Inferior parietal cortex (tissue), 1 donor: Measurements from ENCODE around the gene TMEM125.
A peak's percentile ranks its signal among the peaks of the same experiment; 100 is the strongest.

Experiments used
- DNase-seq: peaks from one replicate; pipeline ENCODE4 v3.0.0-alpha.2; 2016; ENCODE audit errors: extremely low spot score

The TMEM125 gene

DNA sequence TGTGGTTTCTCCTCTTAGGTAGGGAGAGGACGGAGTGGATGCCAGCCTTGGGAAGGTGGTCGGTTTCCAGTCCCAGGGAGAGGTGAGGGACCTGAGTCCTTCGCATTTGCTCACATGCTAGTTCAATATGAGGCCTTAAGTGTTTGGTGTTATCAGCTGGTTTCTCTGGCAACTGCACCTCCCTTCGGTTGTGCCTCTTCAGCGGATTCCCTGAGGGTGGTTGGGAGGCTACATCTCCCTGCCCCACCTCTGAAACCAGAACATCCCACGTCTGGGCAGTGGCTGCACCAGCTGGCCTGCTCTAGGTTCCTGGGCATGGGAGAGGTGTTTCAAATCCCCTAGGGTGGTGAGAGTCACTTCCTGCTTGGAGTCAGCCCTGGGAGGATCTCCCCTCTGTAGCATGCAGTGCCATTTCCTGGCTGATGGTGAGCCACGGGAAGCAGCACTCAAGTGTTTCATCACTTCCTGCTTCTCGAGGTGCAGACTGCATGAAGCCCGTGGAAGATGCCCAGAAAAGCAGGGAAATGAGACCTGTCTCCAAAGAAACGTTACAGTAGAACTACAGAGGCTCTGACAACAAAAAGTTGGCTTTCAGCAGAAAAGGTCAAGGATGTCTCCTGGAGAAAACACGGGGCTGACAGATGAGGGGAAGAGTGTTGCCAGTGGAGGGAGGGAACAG lies 4.5 kb downstream of the TMEM125 start:
- DNase-seq, result no peak

DNA sequence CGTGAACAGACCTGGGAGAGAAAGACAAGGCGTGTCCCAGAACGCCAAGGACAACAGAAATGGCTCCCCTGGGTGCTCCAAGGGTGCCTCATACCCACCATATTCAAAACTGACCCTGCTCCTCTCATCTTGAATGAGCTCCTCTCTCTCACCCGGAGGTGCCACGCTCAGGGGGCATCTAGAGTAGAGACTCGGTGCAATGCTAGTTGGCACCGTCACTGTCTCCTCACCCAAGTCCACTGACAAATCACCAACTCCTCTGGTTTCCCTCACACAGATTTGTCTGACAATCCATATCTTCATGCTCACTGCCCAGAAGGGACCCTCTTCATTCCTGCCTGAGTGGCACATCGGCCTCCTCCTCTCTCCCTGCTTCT lies 5.0 kb downstream of the TMEM125 start:
- DNase-seq, result no peak

DNA sequence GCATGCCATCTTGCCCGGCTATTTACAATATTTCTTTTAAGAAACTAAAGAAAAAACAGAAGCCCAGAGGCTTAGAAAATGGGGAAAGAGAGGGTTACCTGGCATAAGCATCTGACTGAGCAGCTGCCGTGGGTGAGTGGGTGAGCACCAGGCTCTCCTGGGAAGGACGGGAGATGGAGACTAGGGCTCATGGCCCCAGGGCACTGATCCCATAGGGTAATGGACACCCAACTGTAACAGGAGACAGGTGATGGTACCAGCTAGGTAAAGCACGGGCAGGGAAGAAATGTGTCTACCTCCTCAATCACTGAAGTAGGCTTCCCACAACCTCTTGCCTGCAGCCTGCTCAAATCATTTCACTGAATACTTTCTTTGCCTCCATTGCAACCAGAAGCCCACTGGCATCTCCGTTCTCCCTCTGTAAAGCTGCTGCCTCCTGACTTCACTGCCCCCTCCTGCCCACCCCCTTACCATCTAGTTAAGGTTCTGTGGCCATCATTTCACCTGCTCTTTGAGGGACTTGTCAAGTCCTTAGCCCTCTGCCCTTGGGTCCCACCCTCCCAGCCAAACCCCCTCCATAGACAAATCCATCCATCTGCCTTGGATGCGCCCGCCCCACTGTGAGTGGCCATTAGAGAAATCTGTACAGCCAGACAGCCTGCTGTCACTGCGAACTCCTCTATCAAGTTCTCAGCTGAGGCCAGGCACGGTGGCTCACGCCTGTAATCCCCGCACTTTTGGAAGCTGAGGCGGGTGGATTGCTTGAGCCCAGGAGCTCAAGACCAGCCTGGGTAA lies 6.2 kb downstream of the TMEM125 start:
- no peak for DNase-seq

DNA sequence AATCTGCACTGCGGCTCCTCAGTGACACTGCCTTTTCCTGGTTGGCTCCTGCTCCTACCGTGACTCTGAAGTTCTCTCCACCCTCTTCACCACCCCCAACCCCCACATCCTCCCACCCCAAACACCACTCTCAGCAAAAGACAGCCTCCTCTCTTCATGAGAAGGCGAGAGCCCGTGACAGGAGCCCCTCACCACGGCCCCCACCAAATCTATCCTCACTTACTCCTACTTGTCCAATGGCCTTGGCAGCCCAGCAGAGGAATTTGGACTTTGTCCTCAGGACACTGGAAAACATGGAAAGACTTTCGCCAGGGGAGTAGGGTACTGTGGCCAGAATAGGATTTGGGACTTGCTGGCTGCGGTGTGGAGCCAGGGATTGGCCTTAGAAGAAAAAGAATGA lies 6.9 kb downstream of the TMEM125 start:
- DNase-seq, result no peak

DNA sequence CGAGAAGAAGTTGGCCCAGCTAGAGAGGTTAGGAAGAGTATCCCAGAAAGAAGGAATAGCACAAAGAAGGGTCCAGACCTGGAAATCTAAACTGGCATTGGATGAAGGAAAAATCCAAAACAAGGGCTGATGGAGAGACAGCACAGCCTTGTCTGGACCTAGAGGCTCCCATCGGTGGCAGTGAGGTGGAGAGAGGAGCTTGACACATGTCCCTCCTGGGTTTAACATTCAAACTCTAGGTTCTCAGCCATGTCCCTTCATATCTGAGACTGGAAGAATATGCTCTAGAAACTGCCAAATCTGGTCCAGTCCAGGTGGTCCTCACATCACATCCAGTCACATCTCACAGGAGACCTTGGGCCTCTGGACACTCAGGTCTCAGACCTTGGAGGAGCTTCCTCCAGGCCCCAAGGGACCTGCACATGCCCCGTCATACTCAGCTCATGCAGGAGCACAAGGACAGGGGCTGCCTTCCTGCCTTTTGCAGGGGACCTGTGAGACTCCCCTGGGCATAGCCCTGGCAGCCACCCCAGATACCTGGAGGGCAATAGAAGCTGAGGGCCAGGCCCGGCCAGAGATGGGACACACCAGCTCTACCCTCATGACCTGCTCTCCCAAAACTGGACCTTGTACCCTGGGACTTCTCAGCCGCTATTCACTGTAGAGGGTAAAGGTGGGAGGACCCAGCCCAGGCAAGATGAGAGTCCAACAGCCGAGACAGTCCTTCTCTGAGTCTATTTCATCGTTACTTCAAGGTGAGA lies 7.5 kb downstream of the TMEM125 start:
- no peak for DNase-seq

DNA sequence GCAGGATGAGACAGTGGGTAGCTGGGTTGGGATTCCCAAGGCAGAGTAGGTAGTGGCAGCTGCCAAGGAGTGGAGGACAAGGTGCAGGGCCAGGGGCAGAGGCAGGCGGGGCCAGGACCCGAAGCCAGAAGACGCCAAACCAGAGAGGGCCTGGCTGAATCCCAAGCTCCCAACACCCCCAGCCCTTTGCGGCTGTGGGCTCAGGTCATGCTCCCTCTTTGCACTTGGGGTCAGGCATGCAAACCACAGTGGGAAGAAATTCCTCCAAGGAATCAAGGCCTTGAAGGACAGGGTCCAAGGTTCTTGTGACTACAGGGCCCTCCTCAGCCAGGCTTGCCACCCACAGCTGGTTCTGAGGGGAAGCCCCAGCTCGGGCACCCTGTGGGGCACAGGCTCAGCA lies 9.4 kb downstream of the TMEM125 start:
- no peak for DNase-seq

DNA sequence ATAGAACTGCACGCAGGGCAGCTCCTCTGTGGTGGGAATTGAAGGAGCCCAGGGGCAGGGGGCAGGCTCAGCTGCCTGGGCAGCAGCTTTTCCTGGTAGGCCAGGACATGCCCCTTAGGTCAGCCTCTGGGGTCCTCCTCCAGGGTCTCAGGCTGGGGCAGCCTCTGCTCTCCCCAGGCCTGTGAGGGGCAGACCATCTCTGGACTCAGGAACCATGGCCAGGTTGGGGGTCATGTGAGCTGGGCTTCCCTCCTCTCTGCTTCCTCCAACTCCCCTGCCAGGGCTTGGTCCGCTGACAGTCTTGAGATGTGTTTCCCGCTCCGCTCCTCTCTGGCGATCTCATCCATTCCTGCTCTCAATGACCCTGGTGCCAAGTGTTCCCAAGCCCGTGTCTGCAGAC lies 9.9 kb downstream of the TMEM125 start:
- DNase-seq, result no peak

DNA sequence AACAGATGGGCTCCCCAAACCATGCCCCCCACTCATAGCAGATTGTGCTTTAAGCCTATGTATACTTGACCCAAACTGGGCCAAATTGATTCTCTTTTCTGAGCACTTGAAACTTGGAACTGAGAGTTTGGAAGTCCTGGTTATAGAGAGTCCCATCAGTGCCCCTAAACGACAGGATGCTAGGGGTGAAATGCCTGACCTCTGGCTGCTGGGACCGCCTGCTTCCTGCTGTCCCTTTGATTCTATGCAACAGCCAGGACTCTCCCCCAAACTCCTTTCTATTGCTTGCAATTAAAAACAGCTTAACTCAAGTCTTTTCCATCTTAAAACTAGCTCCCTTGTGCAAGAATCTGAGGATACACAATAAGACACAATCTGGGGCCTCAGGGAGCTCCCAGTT lies 10.9 kb downstream of the TMEM125 start:
- DNase-seq, result no peak

DNA sequence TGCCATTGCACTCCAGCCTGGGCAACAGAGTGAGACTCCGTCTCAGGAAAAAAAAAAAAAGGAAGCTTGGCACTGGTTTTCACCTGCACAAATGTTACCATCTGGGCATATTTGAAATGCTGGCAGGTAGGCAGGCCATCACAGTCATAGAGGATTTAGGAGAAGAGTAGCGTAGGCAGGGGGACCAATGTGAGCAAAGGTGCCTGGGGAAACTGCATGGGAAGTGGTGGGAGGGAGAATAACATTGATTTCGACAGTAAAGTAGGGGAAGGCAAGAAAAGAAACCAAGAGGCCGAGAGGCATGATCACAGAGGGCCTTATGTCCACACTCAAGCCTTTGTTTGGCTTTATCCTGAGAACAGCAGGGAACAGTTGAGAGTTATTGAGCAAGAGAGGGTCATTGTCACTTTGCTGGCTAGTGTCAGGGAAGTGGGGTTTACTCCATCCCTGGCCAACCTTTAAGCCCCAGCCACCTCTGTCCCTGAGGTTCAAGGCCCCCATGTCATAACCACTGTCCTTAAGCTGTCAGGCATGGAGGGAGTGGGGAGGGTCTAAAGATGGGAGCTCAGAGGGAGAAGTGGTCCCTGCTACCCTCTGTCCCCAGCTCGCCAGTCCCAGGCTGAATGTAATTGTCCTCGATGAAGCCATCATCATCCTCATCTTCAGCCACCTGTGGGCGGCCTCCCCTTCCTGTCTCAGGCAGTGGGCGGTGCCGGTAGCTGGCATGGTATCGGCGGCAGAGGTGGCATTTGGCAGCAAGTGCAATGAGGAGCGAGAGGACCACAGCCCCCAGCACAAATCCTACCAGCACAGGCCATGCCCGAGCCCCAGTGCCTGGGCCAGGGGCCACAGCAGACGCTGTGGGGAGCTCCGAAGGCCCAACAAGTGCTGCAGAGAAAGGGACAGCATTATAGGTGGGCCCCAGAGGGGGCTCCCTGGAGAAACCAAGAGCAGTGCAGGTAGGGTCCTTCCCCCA lies 12.7 kb downstream of the TMEM125 start:
- peak; percentile 15 for DNase-seq

DNA sequence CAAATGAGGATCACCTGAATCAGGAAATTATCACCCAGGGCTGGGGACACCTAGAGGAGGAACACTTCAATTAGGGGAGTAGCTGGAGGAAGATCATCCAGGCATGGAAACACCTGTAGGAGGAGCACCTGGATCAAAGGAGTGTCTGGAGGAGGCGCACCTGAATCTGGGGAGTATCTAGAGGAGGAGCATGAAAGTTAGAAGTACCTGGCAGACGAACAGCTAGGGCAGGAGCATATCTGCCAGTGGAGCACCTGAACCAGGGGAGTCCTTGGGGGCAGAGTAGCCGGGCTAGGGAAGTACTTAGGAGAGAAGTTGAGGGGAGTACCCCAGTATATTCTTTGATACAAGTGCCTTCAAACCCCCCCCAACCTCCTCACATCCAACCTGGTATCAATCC lies 14.3 kb downstream of the TMEM125 start:
- no peak for DNase-seq

DNA sequence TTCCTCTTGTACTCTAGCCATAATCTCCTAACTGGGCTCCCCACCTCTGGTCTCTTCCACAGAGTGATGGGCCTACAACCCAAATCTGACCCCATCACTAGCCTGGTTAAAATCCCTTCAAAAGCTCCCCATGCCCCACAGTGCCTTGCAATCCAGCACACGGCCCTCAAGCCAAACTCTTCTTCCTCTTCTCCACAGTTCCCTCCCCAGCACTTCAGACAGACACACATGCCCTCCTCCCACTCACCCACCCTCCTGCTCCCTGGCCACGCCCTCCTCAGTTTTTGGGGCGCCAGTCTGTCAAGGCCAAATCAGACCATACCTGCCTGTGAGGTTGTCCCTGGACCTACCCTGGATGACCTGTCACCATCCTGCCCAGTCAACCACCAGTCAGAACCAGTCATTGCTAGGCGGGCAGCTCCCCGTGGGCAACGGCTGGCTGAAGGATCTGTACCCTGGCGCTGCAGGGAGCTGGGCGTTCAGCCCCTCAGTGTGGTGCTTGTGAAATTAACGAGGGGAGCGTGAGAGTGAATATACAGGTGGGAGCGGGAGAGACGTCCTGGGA lies 14.8 kb downstream of the TMEM125 start:
- DNase-seq, result no peak

DNA sequence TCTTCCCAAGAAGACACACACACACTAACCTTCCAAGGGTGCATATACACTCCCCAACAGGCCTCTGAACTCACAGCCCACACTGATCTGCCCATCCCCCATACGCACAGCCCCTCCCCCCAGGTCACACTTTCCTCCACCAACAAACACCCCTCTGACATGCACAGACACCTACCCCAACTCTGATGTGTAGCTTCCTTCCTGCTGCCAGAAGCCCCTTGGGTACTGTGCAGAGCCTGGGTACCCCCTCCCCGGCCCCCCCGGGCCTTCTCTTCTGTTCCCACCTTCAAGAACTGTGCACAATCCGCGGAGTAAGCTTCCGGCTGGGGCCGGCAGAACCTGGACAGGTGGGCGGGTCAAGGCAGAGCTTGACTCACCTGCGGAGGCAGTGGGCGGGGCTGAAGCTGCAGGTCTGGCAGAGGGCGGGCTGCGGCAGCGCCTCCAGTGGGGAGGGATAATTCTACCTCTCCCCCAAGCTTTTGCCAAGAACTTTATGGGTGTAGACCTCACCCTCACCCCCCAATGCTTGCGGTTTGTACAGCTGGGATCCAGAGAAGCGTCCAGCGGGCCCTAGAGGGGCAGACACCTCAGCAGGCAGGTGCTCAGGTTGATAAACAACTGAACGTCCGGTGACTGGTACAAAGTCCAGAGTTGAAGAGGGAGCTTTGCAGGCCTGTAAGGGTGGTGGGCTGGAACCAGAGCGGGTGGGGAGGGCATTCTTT lies 15.6 kb downstream of the TMEM125 start, which contains the start of gene C1orf210:
C1orf210 (minus strand) TSS at position 313 of the 722 bp plus-strand sequence. CDS start 2,311 bp downstream, outside the sequence.
- DNase-seq, result no peak

DNA sequence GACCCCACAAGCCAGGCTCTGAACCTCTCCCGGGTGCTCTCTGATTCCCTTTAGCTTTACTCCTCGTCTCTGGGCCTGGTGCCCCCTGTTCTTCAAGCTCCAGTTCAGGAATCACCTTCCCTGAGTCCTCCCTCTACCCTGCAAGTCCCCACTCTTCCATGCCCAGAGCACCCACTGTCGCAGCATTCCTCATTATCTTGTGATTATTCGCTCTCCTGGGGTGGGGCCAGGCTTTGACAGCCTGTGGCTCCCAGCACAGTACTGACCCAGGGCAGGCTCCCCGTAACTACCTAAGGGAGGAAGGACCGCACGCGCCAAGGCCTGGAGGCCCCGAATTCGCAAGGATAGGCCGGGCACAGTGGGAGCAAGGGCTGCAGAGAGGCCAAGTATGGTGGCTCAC lies 16.3 kb downstream of the TMEM125 start:
- DNase-seq, result no peak

DNA sequence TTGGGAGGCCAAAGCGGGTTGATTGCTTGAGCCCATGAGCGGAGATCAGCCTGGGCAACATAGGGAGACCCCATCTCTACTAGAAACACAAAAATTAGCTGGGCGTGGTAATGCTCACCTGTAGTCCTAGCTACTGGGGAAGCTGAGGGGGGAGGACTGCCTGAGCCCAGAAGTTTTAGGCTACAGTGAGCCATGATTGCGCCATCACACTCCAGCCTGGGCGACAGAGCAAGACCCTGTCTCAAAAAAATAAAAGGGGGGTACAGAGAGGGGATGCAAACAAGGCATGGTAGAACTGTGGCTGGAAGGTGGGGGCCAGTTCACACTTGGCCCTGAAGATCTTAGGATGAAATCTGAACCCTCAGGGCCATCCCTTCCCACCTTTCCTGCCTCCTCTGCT lies 16.8 kb downstream of the TMEM125 start:
- no peak for DNase-seq

DNA sequence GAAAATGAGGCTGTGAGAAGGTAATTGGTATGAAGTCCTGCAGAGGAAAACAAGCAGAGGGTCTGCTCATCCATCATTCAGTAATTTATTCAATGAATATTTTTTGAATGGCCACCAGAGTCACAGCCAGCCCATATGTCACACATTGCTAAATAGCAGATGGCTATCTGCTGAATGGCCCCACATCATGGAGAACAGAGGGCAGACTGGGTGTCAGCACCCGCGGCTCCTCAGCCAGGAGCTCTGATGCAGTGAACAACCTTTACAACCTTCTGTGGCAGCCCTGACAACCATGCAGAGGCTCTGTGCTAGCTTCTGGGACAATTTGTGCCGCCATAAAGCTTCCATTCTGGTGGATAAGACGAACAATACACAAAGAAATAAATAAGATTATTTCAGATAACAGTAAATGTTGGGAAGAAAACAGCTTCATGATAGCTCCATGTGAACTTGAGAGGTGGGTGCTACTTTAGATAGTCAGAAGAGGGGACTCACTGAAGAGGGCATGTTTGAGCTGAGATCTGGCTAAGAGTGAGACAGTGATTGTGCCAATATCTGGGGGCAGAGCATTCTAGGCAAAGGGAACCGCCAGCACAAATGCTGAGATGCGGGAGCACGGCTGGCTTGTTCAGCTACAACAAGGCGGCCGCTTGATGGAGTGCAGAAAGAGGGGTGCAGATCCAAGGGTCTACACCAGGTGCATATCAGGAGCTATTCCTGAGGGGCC lies 18.4 kb downstream of the TMEM125 start:
- peak; percentile 9 for DNase-seq

DNA sequence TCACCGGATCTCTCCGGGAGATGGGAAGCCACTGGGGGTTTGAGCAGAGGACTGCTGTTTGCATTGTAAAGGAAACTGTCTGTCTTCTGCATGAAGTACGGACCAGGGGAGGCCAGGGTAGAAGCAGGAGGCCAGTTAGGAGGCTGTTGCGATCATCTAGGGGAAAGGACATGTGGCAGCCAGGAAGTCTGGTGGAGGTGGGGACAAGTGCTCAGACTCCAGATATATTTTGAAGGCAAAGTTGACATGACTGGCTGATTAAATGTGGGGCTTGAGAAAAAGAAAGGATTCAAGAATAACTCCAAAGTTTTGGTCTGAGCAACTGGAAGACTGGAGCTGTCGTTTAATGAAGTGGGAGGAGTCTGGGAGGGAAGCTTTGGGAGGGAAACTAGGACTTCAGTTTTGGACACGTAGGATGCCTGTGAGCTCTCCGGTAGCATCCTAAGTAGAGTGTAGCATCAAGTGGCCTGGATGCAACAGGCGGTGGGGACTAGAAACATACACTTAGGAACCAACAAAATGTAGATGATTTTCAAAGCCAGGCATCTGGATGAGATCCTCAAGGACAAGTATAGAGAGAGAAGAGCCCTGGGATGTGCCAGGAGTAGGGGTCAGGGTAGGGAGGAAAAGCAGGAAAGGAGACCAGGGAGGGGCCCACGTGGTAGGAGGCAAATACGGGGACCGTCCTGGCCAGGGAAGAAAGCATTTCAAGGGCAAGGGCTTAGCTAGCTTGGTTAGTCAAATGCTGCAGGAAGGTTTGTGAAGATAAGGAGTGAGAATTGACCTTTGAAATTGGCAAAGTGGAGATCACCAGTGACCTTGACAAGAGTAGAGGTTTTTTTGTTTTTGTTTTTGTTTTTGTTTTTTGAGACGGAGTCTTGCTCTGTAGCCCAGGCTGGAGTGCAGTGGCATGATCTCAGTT lies 19.3 kb downstream of the TMEM125 start:
- no peak for DNase-seq

DNA sequence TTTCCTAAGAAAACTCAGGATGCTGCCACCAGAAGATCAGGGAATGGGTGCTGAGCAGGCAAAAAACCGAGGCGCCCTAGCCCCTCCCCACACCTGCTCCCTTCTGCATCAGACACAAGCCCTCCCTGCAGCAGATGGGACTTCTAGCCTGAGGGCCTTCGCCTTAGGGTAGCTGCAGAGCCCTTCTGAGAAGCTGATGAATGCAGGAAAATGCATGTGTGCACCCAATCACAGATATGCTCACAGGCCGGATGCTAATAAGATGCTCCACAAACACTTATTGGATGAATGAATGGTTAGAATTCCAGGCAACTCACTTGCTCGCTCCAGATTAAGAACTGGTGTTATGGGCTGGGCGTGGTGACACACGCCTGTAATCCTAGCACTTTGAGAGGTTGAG lies 22.4 kb downstream of the TMEM125 start:
- DNase-seq, result no peak

DNA sequence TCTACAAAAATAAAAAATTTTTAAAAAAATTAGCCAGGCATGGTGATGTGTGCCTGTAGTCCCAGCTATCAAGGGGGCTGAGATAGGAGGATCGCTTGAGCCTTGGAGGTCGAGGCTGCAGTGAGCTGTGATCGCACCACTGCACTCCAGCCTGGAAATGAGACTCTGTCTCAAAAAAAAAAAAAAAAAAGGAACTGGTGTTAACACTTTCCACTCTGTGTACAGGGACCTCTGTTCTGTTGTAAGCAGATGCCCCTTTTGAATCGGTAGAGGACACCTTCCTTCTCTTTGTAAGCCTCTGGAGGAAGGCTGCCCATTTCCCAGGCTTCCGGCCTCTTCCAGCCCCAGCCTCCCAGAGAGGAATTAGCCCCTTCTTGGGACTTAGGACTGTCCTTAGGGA lies 22.9 kb downstream of the TMEM125 start:
- no peak for DNase-seq

DNA sequence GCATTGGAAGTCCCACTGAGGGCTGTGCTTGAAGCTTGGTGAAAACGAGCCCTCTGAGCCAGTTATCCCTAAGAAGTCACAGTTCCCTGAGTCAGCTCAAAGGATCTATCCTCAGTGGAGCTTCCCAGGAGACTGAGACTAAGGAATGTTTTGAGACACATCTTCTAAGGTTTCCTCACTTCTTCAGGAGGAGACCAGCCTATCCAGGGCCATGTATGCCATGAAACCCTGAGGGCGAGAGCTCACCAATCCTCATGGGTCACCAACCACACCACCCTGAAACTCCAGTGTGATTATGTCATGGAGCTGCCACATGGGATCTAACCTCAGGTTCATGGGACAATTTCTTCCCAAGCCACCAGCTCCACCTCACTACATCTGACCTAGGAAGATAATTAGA lies 23.4 kb downstream of the TMEM125 start:
- DNase-seq, result no peak
